Testis (tissue), 3 donors: Measurements from ENCODE around the gene PLCL1. TPM values are rescaled to one million over a fixed set of nuclear protein-coding genes. Genes with fewer than 3 reads are reported as not detected.

Experiments
- DNase-seq: peaks from one replicate; pipeline ENCODE4 v3.0.0-alpha.2; 2019
- H3K27ac ChIP-seq, 2 donors: fragments of 200-600 bp; sonication (generic); one replicate each; pipeline ENCODE4 v1.5.1; 2019
- H3K27me3 ChIP-seq: fragments of 200-600 bp; sonication (generic); one replicate; pipeline ENCODE4 v1.5.1; 2019
- H3K36me3 ChIP-seq: fragments of 200-600 bp; sonication (generic); one replicate; pipeline ENCODE4 v1.5.1; 2017; ENCODE audit warnings: low read depth; ENCODE audit errors: missing control alignments
- H3K4me1 ChIP-seq: fragments of 200-600 bp; sonication (generic); one replicate; pipeline ENCODE4 v1.5.1; 2019
- H3K4me3 ChIP-seq, 2 donors: fragments of 200-600 bp; sonication (generic); one replicate each; pipeline ENCODE4 v1.5.1; 2017 to 2019
- H3K9me3 ChIP-seq: fragments of 200-600 bp; sonication (generic); one replicate; pipeline ENCODE4 v1.5.1; 2017
- POLR2A ChIP-seq: fragments of 450-650 bp; IDR thresholded peaks from one replicate; pipeline ENCODE4 v1.6.1; 2017; ENCODE audit warnings: antibody characterized with exemption, mild to moderate bottlenecking, moderate library complexity
- WGBS, 2 donors: methylation state at CpG; one replicate each; pipeline ENCODE4 v1.1.5; 2018; 5-methylcytosine and 5-hydroxymethylcytosine counted together
- intact Hi-C: fragments of 100-400 bp; cut with DNase I; formaldehyde crosslinking; loops from one replicate; pipeline ENCODE4 v1.15.1; 2023; ENCODE audit warnings: low total_unique reads
- polyA plus RNA-seq: library from polyadenylated mRNA; stranded (reverse); fragments of 350-450 nt; fragmentation: Illumina TruSeq; extraction: RNeasy Lipid Tissue Mini Kit (QIAGEN cat#74804); gene quantifications from one replicate; pipeline ENCODE4 v1.2.3, GENCODE V29; 2014; ENCODE audit warnings: low read depth, low replicate concordance; ENCODE audit not compliant: insufficient read depth
- total RNA-seq, 2 donors: library from RNA; depleted of rRNA; stranded (reverse); fragments of >200 nt; gene quantifications; one replicate each; pipeline ENCODE4 v1.2.3, GENCODE V29; 2016
- TF ChIP-seq, protein P1 (sequence below), 3 experiments: fragments of 450-650 bp in 2 of 3; fragments of 200-600 bp in 1 of 3; sonication (generic) in 1 of 3; IDR thresholded peaks; one replicate each; pipeline ENCODE4 v1.5.1; 2016 to 2019; ENCODE audit warnings: antibody characterized with exemption in 3 of 3, mild to moderate bottlenecking in 2 of 3, moderate library complexity in 1 of 3

Gene PLCL1
- total and polyA plus RNA-seq, 3 donors from 2014 or later = 2.1 to 2.6 (median 2.4) TPM

GRCh38 chr2:198042189-198042588, 237.8 kb downstream of the PLCL1 start:
- no peak for TF ChIP-seq POLR2A
- TF ChIP-seq, protein P1, sequence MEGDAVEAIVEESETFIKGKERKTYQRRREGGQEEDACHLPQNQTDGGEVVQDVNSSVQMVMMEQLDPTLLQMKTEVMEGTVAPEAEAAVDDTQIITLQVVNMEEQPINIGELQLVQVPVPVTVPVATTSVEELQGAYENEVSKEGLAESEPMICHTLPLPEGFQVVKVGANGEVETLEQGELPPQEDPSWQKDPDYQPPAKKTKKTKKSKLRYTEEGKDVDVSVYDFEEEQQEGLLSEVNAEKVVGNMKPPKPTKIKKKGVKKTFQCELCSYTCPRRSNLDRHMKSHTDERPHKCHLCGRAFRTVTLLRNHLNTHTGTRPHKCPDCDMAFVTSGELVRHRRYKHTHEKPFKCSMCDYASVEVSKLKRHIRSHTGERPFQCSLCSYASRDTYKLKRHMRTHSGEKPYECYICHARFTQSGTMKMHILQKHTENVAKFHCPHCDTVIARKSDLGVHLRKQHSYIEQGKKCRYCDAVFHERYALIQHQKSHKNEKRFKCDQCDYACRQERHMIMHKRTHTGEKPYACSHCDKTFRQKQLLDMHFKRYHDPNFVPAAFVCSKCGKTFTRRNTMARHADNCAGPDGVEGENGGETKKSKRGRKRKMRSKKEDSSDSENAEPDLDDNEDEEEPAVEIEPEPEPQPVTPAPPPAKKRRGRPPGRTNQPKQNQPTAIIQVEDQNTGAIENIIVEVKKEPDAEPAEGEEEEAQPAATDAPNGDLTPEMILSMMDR (IDR thresholded peaks at IDR 0.05) = no peak
- no peak for DNase-seq
- 30 to 33% methylated on average over 1 of the region's 1 CpG for WGBS, 2 donors
- Histone ChIP-seq H3K4me3 (no peak overlapping the region), H3K4me1 (no peaks in the 10 kb centered on the region), H3K27me3 (no peaks in the 10 kb centered on the region), H3K36me3 (no peaks in the 10 kb centered on the region), H3K9me3 (no peaks in the 10 kb centered on the region), H3K27ac (no peak overlapping the region)
- intact Hi-C loops = no loop called here

GRCh38 chr2:198044777-198045176, 240.4 kb downstream of the PLCL1 start:
- Histone ChIP-seq H3K27ac (no peak overlapping the region), H3K4me1 (no peaks in the 10 kb centered on the region), H3K9me3 (no peaks in the 10 kb centered on the region), H3K27me3 (no peaks in the 10 kb centered on the region), H3K4me3 (no peak overlapping the region), H3K36me3 (no peaks in the 10 kb centered on the region)
- DNase-seq = no peak
- WGBS, 2 donors = 95 to 97% methylated on average over 2 of the region's 2 CpGs
- TF ChIP-seq, protein P1 (IDR thresholded peaks at IDR 0.05) = no peak
- TF ChIP-seq POLR2A = no peak
- intact Hi-C loops = no loop called here

DNA sequence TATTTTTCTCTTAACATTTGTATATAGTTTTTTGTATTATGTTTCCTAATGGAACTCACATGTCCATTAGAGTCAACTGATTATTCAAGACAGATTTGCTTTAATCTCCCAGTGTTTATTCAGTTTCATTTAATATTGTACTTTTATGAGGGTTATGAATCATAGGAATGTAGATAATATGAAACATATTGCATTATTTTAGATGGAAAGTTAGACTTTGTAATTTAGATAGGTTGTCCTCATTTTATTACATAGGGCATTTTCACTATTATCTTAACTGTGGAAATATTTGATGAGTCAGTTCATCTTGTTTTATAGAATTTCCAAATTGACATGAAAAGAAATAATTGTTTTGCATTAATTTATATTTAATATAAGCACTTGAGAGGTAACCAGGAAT, 240.8 kb downstream of the PLCL1 start:
- H3K27me3 ChIP-seq = no peaks in the 10 kb centered on the region
- H3K36me3 ChIP-seq = no peaks in the 10 kb centered on the region
- H3K4me3 ChIP-seq = no peak overlapping the region
- intact Hi-C loops = no loop called here
- no peak for TF ChIP-seq POLR2A
- TF ChIP-seq, protein P1 (IDR thresholded peaks at IDR 0.05) = no peak
- no peak for DNase-seq
- no peaks in the 10 kb centered on the region for H3K4me1 ChIP-seq
- no peak overlapping the region for H3K27ac ChIP-seq
- H3K9me3 ChIP-seq = no peaks in the 10 kb centered on the region

DNA sequence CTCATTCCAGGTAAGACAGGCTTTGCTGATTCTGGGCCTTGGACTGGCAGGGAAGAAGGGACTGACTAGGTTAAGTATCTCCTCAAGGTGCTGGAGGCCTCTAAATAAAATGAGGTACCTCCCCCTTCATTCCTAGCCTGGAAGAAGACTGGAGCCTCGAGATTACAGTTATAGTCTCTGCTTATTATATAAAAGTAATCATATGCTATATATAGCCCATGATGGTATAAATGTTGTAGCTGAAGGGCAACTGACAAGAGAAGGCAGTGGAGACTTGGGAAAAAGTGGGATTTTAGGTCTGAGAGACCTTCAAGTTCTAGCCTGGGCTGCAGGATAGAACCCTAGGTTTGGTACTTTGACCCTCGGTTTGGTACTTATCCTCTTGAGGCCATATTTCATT, 248.3 kb downstream of the PLCL1 start:
- Histone ChIP-seq H3K27ac (no peak overlapping the region), H3K36me3 (no peaks in the 10 kb centered on the region), H3K27me3 (no peaks in the 10 kb centered on the region), H3K4me1 (no peaks in the 10 kb centered on the region), H3K9me3 (no peaks in the 10 kb centered on the region), H3K4me3 (no peak overlapping the region)
- WGBS, 2 donors = 81 to 86% methylated on average over 2 of the region's 2 CpGs
- TF ChIP-seq POLR2A = no peak
- TF ChIP-seq, protein P1 (IDR thresholded peaks at IDR 0.05) = no peak
- intact Hi-C loops = no loop called here
- DNase-seq = no peak

DNA sequence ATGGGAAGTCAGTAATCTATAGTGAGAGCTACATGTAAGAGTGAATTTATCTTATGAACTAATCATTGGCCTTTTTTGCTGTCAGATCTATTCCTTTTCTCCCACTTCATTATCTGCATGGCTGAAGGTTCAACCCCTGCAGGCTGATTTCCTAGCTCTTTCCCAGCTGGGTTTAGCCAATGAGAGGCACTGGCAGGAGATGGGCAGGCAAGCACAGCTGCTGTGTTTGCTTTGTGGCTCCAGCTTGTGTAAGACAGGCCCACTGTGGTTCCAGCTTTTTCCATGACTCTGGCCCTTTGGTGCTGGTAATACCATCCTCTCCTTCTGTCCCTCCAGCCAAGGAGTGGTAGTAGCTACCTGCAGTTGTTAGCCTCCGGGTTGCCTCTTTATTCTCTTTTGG, 248.8 kb downstream of the PLCL1 start:
- no peak overlapping the region for H3K4me3 ChIP-seq
- H3K36me3 ChIP-seq = no peaks in the 10 kb centered on the region
- no peak for DNase-seq
- H3K4me1 ChIP-seq = no peaks in the 10 kb centered on the region
- no peaks in the 10 kb centered on the region for H3K27me3 ChIP-seq
- no peak overlapping the region for H3K27ac ChIP-seq
- intact Hi-C loops = no loop called here
- 94 to 95% methylated on average over 1 of the region's 1 CpG for WGBS, 2 donors
- H3K9me3 ChIP-seq = no peaks in the 10 kb centered on the region
- TF ChIP-seq POLR2A = no peak
- TF ChIP-seq, protein P1 (IDR thresholded peaks at IDR 0.05) = no peak
